ENCODE measurements around the gene MBOAT1.

- TF ChIP-seq ZNF341 (tag by site-specific recombination; IDR thresholded peaks at IDR 0.05; ENCODE audit: low read depth) (no peak), CTCF (tag by site-specific recombination; IDR thresholded peaks at IDR 0.05) (no peak), REST (tag by site-specific recombination; IDR thresholded peaks at IDR 0.05) (no peak), ZNF510 (tag by site-specific recombination; IDR thresholded peaks at IDR 0.05; ENCODE audit: insufficient replicate concordance) (no peak), RBAK (tag by site-specific recombination; IDR thresholded peaks at IDR 0.05) (no peak), ZNF580 (tag by site-specific recombination; IDR thresholded peaks at IDR 0.05) (no peak), ZNF157 (tag by site-specific recombination; IDR thresholded peaks at IDR 0.05) (no peak), YY1 (tag by site-specific recombination; IDR thresholded peaks at IDR 0.05) (no peak), ZNF549 (tag by site-specific recombination; IDR thresholded peaks at IDR 0.05) (no peak), ZNF623 (tag by site-specific recombination; IDR thresholded peaks at IDR 0.05) (no peak), BCL11A (tag by site-specific recombination; IDR thresholded peaks at IDR 0.05; ENCODE audit: low read depth) (no peak), ZFP41 (tag by site-specific recombination; IDR thresholded peaks at IDR 0.05; ENCODE audit: borderline replicate concordance) (no peak), ZNF747 (tag by site-specific recombination; IDR thresholded peaks at IDR 0.05) (no peak)
These were observed 43.2 kb upstream of the MBOAT1 start for GRCh38 chr6:20255428-20255827.

Measured in HEK293 (cell line).